Activated T-cell treated with anti-CD3 and anti-CD28 coated beads, Interleukin-2, amount 50 U/mL, for 48 hours (primary cell): Measurements from ENCODE around the gene DESI1.
"Not testable (repeated sequence)": the region's sequence is repeated elsewhere in the genome, so short reads cannot be mapped to it uniquely, and the experiment has no call there.

Experiments used
- DNase-seq, 2 experiments: peaks; one replicate each; pipeline ENCODE4 v3.0.0-alpha.2; 2020

DESI1 gene

GRCh38 chr22:41620589-41621098 is at the start of gene DESI1:
TSS of gene DESI1 (minus strand) at chr22:41621043. CDS start at chr22:41620839, 204 bp downstream.
- no peak for DNase-seq

DNA sequence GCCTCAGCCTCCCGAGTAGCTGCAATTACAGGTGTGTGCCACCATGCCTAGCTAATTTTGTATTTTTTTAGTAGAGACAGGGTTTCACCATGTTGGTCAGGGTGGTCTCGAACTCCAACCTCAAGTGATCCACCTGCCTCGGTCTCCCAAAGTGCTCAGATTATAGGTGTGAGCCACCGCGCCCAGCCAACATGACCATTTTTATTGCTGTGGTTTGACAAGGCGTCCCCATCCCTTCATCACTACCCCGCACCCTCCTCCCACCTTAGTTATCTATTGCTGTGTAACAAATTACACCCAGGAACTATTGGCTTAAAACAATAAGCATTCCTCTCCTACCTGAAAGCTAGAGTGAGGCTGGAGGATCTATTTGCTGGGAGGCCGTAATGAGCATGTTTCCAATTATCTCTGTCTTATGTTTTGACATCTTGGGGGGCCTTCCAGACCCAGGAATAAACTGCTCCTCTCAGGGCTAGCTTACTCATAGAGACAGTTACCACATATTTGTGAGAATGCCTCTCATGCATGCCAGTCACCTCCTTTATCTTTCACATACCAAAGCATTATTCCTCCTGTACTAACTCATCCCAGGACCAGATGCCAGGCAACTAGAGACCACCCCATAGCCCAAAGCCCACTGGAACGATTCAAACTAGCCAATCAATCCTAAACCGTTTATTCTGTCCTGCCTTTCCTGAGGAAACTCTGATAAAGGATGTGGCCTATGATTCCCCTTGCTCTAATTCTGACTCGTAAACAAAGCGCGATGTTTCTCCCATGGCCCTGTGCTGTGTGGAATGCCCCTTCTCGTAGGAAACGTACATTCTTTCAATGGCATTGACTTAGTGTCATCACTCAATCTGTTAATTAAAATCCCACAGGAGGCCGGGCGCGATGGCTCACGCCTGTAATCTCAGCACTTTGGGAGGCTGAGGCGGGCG is 48.4 kb upstream of the DESI1 start:
- DNase-seq = no peak

- DNase-seq = no peak
Observed at GRCh38 chr22:41664951-41665350, 44.1 kb upstream of the DESI1 start.

GRCh38 chr22:41664490-41664889 is 43.6 kb upstream of the DESI1 start:
- no peak for DNase-seq

GRCh38 chr22:41663594-41663993 is 42.8 kb upstream of the DESI1 start:
- DNase-seq = not testable (repeated sequence)

- no peak for DNase-seq
Observed at GRCh38 chr22:41661713-41662112, 40.9 kb upstream of the DESI1 start.

- DNase-seq = no peak
Observed at GRCh38 chr22:41661088-41661487, 40.2 kb upstream of the DESI1 start.

DNA sequence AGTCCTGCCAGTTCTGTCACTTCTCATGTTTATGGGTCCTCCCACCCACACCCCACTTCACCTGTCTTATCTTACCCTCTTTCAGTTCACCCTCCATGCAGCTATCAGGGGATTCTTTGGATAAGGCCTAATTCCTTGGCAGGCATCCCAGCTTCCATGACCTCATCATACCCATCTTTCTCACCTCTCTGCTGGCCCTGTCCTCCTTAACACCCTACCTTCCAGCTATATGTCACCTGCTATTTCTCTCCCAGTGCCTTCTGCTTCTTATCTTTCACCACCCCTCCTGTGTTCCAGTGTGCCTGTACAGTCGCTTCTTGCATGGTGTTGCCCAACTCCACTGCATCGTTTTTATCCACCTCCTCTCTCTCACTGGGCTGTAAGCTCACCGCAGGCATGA is 39.6 kb upstream of the DESI1 start:
- no peak for DNase-seq

DNA sequence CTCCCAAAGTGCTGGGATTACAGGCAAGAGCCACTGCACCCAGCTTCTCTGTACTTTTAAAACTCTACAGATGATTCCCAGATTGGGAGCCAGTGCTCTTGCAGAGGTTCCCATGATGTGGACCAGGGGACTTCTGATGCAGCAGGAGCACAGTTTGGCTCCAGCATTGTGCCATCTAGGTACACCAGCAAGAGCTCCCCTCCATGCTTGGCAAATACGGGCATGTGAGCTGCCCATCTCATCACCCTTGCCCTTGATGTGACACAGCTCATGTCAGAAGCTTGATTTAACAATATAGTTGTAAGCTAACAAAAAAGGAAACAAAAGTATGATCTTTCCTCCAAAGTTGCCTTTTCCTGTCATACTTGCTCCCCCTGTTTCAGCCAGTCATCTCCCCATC is 39.1 kb upstream of the DESI1 start:
- DNase-seq = no peak

DNA sequence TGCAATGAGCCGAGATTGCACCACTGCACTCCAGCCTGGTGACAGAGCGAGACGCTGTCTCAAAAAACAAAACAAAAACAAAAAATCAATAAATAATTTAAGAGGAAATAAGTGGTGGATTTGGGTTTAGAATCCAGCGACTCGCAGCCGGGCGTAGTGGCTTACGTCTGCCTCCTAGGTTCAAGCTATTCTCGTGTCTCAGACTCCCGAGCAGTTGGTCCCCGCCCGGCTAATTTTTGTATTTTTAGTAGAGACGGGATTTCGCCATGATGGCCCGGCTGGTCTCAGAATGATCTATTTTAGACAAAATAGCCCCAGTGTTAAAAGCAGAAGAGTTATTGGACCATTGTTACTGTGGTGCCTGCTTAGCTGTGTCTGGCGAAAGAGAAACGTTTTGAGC is 38.0 kb upstream of the DESI1 start:
- no peak for DNase-seq

DNA sequence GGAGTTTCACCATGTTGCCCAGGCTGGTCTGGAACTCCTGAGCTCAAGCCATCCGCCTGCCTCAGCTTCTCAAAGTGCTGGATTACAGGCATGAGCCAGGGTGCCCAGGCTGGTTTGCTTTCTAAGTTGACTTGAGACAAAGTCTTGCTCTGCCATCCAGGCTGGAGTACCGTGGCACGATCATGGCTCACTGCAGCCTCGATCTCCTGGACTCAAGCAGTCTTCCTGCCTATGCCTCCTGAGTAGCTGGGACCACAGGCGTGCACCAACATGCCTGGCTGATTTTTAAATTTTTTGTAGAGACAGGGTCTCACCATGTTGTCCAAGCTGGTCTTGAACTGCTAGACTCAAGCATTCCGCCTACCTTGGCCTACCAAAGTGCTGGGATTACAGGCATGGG is 36.9 kb upstream of the DESI1 start:
- no peak for DNase-seq

DNA sequence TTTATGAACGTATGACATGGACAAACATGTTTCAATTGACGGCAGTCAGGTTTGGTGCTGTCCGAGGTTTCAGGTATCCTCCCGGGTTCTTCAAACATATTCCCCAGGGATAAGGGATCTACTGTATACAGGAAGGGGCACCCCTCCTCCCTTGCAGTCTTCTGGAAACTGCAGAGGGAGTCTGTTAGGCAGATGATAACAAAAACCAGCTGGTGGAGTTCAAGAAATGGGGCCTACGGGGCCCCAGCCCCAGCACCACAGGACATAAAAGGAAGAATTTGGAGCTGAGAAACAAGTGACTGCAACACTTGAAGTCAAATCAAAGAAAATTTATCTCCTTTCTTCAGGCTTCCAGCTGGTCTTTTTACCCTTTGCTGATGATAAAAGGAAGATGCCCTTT is 35.7 kb upstream of the DESI1 start:
- no peak for DNase-seq

- DNase-seq = no peak
Observed at GRCh38 chr22:41654322-41654721, 33.5 kb upstream of the DESI1 start.

DNA sequence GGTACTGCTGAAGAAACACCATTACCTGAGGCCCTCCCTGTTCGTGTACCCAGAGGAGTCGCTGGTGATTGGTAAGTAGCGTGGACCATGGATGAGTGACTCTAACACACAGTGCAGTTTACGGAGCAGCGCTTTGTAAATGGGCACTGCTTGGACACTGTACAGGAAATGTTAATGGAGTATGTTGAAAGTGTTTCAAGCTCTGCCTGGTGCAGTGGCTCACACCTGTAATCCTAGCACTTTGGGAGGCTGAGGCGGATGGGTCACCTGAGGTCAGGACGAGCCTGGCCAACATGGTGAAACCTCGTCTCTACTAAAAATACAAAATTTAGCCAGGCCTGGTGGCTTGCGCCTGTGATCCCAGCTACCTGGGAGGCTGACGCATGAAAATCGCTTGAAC is 30.0 kb upstream of the DESI1 start:
- DNase-seq = no peak

- no peak for DNase-seq
Observed at GRCh38 chr22:41650229-41650628, 29.4 kb upstream of the DESI1 start.

GRCh38 chr22:41648432-41648831 is 27.6 kb upstream of the DESI1 start:
- no peak for DNase-seq

DNA sequence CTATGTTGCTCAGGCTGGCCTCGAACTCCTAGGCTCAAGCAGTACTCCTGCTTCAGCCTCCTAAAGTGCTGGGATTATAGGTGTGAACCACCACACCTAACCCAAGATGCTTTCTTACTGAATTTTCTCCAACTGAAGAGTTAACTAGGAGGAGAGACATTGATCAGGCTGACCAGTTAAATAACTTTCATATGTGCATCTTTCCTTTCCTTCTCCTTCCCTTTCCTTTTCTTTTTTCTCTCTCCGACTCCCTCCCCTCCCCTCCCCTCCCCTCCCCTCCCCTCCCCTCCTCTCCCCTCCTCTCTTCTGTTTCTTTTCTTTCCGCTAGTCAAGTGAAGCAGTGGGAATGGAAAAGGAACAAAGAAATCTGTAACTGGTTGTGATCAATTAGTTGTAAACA is 26.9 kb upstream of the DESI1 start:
- DNase-seq = no peak

- DNase-seq = no peak
Observed at GRCh38 chr22:41642331-41643110, 21.7 kb upstream of the DESI1 start.

- DNase-seq = no peak
Observed at GRCh38 chr22:41641854-41642253, 21.0 kb upstream of the DESI1 start.

DNA sequence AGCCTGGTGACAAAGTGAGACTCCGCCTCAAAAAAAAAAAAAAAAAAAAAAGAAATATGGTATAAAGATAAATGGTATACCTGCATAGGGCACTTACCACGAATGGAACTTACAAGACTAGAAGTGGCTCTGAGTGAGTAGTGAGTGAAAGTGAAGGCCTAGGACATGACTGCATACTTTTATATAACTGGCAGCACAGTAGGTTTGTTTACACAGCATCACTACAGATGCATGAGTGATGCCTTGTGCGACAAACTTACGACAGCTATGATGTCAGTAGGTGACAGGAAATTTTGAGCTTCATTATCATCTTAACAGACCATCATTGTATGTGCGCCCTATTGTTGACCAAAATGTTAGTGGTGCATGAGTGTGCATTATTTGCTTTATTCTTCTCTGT is 17.9 kb upstream of the DESI1 start:
- no peak for DNase-seq

DNA sequence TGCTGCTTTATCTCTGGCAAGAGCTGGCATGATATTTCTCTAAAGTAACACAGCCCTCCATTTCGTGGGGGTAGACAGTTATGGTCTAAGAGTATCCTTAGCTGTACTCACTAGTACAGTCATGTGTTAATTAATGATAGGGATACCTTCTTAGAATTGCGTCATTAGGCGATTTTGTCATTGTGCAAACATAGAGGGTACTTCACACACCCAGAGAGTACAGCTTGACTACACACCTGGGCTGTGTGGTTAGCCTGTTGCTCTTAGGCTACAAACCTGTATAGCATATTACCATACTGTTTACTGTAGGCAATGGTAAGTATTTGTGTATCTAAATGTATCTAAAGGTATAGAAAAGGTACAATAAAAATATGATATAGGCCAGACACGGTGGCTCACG is 17.3 kb upstream of the DESI1 start:
- no peak for DNase-seq

DNA sequence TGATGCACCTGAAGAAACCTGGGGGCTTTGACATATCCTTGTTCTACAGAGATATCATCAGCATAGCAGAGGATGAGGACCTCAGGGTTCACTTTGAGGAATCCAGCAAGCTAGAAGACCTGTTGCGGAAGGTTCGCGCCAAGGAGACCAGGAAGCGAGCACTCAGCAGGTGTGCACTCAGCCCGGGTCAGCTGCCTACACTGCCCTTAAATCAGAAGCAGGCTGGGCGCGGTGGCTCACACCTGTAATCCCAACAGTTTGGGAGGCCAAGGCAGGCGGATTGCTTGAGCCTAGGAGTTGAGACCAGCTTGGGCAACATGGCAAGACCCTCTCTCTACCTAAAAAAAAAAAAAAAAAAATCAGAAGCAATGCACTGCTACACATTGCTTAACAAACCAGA is 16.8 kb upstream of the DESI1 start:
- DNase-seq = not testable (repeated sequence)

DNA sequence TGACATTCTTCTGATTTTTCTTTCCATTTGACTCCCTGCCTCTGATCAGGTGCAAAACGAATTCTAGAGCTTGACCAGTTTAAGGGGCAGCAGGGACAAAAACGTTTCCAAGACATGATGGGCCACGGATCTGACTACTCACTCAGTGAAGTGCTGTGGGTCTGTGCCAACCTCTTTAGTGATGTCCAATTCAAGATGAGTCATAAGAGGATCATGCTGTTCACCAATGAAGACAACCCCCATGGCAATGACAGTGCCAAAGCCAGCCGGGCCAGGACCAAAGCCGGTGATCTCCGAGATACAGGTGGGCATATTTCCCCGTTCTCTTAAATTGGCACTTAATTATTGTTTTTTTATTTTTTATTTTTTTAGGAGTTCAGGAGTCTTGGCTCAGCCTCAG is 15.6 kb upstream of the DESI1 start:
- DNase-seq = no peak

DNA sequence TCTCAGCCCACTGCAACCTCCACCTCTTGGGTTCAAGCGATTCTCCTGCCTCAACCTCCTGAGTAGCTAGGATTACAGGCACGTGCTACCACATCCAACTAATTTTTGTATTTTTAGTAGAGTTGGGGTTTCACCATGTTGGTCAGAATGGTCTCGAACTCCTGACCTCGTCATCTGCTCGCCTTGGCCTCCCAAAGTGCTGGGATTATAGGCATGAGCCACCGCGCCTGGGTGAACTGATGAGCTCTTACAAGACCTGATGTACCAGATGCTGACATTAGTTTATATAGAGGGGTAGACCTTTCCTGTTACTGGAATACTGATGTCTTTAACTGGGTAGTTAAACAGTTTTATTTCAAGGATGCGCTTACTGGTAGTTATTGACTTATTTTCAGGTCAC is 13.8 kb upstream of the DESI1 start:
- not testable (repeated sequence) for DNase-seq
